ENCODE results near the gene TMC1.
"Not testable (repeated sequence)": the region's sequence is repeated elsewhere in the genome, so short reads cannot be mapped to it uniquely, and the experiment has no call there.

The TMC1 gene

GRCh38 chr9:72526901-72527800 is 5.7 kb downstream of the TMC1 start:
- DNase-seq = no peak

DNA sequence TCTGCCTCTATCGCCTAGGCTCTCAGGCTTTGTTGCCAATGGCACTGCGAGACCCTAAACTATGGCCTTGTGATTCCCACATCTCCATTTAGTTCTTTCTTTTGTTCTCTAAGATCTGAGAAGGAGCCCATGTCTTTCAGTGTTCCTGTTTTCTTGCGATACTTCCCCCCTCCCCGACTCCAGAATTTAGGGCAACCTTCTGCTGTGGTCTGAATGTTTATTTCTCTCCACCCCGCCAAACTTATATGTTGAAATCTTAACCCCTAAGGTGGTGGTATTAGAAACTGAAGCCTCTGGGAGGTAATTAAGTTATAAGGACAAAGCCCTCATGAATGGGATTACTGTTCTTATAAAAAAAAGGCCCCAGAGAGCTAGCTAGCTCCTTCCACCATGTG is 6.4 kb downstream of the TMC1 start:
- no peak for DNase-seq

DNA sequence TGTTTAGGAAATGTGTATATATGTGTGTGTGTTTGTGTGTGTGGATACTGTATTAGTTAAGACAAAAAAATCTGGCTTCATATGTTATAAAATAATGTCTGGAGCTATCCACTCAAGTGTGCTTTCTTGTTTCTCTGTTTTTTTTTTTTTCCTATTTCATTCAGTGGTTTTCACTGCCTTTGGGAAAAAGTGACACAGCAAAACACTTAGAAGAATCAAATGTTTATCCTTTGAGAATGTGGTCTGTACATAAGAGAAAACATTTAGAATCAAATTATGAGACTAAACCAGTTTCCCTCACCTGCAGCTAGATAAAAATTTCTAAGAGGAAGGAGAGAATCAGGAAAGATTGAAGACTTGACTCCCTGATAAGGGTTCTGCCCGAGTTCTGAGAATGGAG is 8.1 kb downstream of the TMC1 start:
- DNase-seq = no peak

DNA sequence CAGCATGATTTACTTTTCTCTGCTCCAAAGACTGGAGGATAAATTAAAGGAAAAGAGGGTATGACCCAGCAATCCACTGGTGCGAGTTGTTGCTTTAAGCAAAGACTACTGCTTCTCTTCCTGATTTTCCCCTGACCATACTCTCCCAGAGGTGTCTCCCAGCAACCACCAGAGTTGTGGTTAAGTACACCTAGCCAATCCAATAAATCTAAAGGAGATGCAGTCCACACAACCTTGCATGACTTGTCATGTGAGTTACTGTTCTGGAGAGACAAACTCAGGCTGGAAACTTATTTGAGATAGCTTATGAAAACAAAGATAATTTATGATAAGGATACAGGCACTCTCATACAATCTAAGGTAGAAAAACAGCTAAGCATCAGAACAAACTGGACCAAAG is 11.9 kb downstream of the TMC1 start:
- DNase-seq = no peak

DNA sequence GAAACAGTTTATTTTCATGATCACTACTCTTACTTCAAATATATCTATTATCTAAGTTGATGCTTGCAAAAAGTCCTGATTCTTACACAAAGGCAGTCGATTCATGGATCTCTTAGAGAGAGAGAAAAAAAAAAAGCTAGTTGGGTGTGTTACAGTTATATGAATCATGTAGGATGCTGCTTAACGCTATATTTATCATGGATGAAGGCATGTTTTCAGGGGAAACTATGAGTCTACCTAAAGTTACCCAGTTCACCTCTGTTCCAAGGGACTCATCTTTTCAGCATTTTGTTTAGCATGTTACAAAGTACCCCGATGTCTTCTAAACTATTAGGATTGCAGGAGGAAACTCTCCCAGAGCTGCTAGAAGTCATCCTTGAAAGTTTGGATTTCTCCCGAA is 13.5 kb downstream of the TMC1 start:
- DNase-seq = no peak

GRCh38 chr9:72537011-72537545 is 15.7 kb downstream of the TMC1 start:
- no peak for DNase-seq

- DNase-seq = no peak
Observed at GRCh38 chr9:72537671-72538070, 16.3 kb downstream of the TMC1 start.

DNA sequence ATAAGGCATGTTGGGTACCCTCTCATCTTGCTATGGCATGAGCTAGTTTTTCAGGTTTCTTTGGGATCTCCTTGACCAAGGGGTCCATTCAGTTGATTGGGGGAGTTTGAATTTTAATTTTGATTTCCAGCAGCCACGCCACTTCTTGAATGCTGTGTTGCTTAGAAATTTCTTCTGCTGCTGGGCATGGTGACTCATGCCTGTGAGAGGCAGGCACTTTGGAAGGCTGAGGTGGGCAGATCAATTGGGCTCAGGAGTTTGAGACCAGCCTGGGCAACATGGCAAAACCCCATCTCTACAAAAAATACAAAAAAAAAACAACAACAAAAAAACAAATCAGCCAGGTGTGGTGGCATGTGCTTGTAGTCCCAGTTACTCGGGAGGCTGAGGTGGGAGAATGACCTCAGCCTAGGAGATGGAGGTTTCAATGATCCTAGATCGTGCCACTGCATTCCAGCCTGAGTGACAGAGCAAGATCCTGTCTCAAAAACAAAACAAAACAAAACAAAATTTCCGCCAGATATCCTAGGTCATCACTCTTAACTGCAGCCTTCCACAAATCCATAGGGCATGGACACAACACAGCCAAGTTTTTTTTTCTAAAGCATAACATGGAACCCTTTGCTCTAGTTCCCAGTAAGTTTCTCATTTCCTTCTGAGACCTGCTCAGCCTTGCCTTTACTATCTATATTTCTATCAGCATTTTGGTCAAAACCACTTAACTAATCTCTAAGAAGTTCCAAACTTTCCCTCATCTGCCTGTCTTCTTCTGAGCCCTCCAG is 17.7 kb downstream of the TMC1 start:
- no peak for DNase-seq

GRCh38 chr9:72539824-72540347 is 18.5 kb downstream of the TMC1 start:
- no peak for DNase-seq

GRCh38 chr9:72540348-72540873 is 19.0 kb downstream of the TMC1 start:
- no peak for DNase-seq

GRCh38 chr9:72542537-72542833 is 21.1 kb downstream of the TMC1 start:
- DNase-seq = not testable (repeated sequence)

- DNase-seq = no peak
Observed at GRCh38 chr9:72542917-72543316, 21.5 kb downstream of the TMC1 start.

GRCh38 chr9:72551306-72551705 is 29.9 kb downstream of the TMC1 start:
- DNase-seq = no peak

GRCh38 chr9:72552356-72552755 is 30.9 kb downstream of the TMC1 start:
- no peak for DNase-seq

GRCh38 chr9:72554221-72554641 is 32.8 kb downstream of the TMC1 start:
- DNase-seq = no peak

DNA sequence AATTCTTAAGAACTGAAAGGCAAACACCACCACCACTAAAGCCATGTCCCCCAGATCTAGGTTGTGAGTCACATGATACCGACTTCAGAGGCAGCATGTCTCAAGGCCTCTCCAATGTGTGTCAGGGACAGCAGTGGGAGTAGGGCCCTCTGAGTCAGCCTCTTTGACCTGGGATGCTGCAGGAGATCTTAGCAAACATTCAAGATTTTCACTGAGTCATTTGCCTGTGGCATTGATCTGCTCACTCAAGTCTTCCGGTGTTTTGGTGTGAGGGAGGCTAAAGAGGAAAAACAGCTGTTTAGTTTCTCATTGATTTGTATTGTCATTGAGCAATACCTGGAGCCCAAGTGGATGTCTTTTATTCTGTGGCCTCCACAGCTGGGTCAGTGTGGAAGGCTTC is 36.1 kb downstream of the TMC1 start:
- DNase-seq = no peak

GRCh38 chr9:72560086-72560485 is 38.7 kb downstream of the TMC1 start:
- no peak for DNase-seq

DNA sequence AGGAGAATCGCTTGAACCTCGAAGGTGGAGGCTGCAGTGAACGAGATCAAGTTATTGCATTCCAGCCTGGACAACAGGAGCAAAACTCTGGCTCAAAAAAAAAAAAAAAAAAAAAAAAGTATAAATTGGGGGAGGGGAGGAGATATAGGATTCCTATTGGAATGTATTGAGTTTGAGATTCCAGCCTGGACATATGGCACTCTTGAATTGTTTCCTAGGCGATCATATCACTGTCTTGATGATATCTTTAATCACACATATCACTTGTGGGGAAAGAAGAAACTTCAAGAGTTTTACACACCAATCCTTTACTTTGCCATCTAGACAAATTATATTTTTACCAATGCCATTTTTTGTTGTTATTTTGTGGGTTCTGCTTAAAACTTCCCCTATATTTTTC is 42.4 kb downstream of the TMC1 start:
- no peak for DNase-seq

DNA sequence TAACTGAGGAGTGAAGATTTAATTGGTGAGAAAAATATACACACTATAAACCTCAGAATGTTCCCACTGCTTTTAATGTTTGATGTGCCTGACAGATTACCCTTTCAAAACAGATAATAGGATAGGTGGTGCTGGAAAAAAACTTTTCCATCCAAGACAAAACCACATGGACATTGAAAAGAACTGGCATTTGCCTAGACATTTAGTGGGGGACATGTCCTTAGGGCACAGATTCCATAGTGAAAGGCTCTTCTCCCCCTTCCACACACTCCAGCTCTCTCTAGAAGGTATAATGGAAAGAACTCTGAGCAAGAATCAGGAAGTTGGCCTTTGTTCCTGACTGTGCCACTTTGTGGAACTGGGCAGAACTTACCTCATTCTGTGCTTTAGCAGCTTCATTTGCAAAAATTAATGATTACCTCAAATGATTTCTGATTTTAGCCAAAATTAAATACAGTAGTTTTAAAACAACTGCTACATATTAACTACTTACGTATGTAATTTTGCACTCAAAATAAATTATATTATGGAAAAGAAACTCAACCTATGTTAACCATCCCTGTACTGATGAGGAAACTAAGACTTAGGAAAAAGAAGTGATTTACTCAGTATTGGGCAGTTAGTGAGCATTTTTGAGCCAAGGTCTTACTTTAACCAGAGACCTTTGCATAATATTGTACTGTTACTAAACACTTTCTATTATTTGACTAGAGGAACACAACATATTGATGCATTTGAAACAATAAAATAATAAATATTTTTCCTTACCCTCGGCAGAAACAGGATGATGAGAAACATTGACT is 43.3 kb downstream of the TMC1 start:
- no peak for DNase-seq

DNA sequence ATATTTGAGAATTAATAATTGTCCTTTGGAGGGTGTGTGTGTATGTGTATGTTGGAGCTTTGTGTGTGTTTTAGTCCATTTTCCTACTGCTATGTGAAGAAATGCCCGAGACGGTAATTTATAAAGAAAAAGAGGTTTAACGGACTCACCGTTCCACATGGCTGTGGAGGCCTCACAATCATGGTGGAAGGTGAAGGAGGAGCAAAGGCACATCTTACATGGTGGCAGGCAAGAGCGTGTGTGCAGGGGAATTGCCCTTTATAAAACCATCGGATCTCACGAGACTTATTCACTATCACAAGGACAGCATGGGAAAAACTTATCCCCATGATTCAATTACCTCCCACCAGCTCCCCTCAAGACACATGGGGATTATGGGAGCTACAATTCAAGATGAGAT is 44.1 kb downstream of the TMC1 start:
- DNase-seq = no peak

DNA sequence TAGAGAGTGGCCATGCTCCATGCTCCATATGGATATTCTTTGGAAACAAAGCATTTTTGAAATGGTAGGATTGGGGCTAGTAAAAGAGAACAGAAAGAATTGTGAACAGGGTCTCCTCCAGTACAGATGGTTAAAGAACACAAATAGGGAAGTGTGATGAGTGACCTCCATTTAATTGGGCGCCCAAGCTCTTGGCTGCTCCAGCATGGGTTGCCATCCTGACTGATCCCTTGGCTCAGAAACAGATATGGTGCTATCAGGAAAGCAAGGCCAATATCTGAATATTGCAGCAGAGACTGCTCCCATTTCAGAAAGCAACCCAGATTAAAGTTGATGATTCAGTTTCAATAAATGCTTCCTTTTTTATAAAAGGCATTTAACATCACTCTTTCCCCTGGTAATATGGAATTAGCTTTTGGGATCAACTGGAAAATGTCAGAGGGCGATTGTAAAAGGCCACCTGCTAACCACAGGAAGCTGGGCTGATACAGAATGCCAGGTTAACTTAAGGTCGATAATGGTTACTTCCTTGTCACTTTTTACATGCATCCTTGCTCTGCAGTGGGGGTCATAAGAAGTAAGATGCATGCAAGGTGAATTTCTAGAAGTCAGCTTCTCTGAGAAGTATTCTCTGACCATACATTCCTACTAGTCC is 52.9 kb downstream of the TMC1 start:
- DNase-seq = no peak

DNA sequence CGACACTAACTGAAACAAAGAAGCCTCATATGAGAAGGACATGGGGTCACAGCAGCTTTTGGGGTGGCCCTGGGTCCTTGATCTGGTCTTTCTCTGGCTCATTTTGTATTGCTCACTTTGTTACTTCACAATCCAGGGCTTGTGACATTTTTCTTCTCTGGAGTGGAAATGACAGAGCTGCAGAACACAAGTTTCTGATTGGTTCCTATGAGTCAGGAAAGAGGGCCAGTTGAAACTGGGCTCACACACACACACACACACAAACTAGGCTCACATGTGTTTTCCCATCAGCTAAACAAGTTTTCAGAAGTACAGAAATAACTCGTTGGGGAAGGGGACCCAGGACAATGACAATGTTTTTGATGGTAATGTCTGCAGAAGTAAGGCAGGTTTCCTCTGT is 54.3 kb downstream of the TMC1 start:
- no peak for DNase-seq

Data from NCI-H510A (cell line).